HEK293 (cell line): Measurements from ENCODE around the gene SGO1.

ENCODE experiments used
- CTCF ChIA-PET: fragments of 350-600 bp; formaldehyde crosslinking; extraction: SDS; loops from one replicate; lab custom pipeline; 2021; ENCODE audit warnings: antibody characterized with exemption; lab: Yijun Ruan, JAX
- POLR2A ChIA-PET: fragments of 300-600 bp; formaldehyde crosslinking; extraction: SDS; loops from one replicate; lab custom pipeline; 2020; ENCODE audit warnings: antibody characterized with exemption, inconsistent platforms; lab: Yijun Ruan, JAX
- H3K27ac ChIP-seq: fragments of 200-500 bp; sonication (Bioruptor generic); 2 replicates; pipeline ENCODE4 v1.5.1; 2014; ENCODE audit warnings: low read depth, low read length, control low read depth, inconsistent platforms; ENCODE audit errors: extremely low read depth
- H3K36me3 ChIP-seq, 2 experiments: fragments of 200-500 bp in 1 of 2; sonication (Bioruptor generic) in 1 of 2; 1 replicate in 1 of 2; 2 replicates in 1 of 2; pipeline ENCODE4 v1.5.1; 2014 to 2017; ENCODE audit warnings: inconsistent platforms in 2 of 2, low read length in 2 of 2; ENCODE audit not compliant: control insufficient read depth in 2 of 2, insufficient read depth in 1 of 2
- H3K4me1 ChIP-seq: fragments of 200-500 bp; sonication (Bioruptor generic); 2 replicates; pipeline ENCODE4 v1.5.1; 2014; ENCODE audit warnings: mild to moderate bottlenecking, low read length, inconsistent platforms; ENCODE audit not compliant: control insufficient read depth, insufficient read depth
- H3K4me3 ChIP-seq: 2 replicates; pipeline ENCODE4 v1.5.1; 2011; ENCODE audit warnings: low read depth, mild to moderate bottlenecking, control low read depth, low read length, moderate library complexity
- H3K9me3 ChIP-seq: fragments of 200-500 bp; sonication (Bioruptor generic); 2 replicates; pipeline ENCODE4 v1.5.1; 2014; ENCODE audit warnings: low read depth, low read length, inconsistent platforms; ENCODE audit not compliant: control insufficient read depth, insufficient read depth
- GLI2 ChIP-seq: fragments of 450-650 bp; formaldehyde crosslinking; IDR thresholded peaks from 2 replicates; pipeline ENCODE4; 2017; ENCODE audit warnings: missing biosample characterization, missing genetic modification characterization, low read depth, borderline replicate concordance
- ZNF132 ChIP-seq: fragments of 450-650 bp; formaldehyde crosslinking; IDR thresholded peaks from 2 replicates; pipeline ENCODE4 v1.5.1; 2017; ENCODE audit warnings: missing biosample characterization, missing genetic modification characterization, borderline replicate concordance
- ZNF19 ChIP-seq: fragments of 450-650 bp; formaldehyde crosslinking; IDR thresholded peaks from 2 replicates; pipeline ENCODE4; 2016; ENCODE audit warnings: missing biosample characterization, missing genetic modification characterization, low read depth
- ZNF223 ChIP-seq: fragments of 450-650 bp; formaldehyde crosslinking; IDR thresholded peaks from 2 replicates; pipeline ENCODE4 v1.5.1; 2016; ENCODE audit warnings: missing biosample characterization, missing genetic modification characterization
- ZNF24 ChIP-seq: fragments of 450-650 bp; formaldehyde crosslinking; IDR thresholded peaks from 2 replicates; pipeline ENCODE4 v1.5.1; 2016; ENCODE audit warnings: missing biosample characterization, missing genetic modification characterization
- ZNF274 ChIP-seq, 2 experiments: fragments of 200-500 bp in 1 of 2; fragments of 450-650 bp in 1 of 2; sonication (Bioruptor generic) in 1 of 2; formaldehyde crosslinking in 1 of 2; IDR thresholded peaks; 2 replicates each; pipeline versions ENCODE4 v1.5.1 to v1.6.1; 2014 to 2016; ENCODE audit warnings: borderline replicate concordance in 1 of 2, inconsistent platforms in 1 of 2, low read length in 1 of 2, missing biosample characterization in 1 of 2, missing genetic modification characterization in 1 of 2
- ZNF324 ChIP-seq: fragments of 450-650 bp; formaldehyde crosslinking; IDR thresholded peaks from 2 replicates; pipeline ENCODE4 v1.5.1; 2016; ENCODE audit warnings: missing biosample characterization, missing genetic modification characterization
- ZNF473 ChIP-seq: fragments of 450-650 bp; formaldehyde crosslinking; IDR thresholded peaks from 2 replicates; pipeline ENCODE4 v1.5.1; 2017; ENCODE audit warnings: missing biosample characterization, missing genetic modification characterization
- ZNF654 ChIP-seq: fragments of 450-650 bp; formaldehyde crosslinking; IDR thresholded peaks from 2 replicates; pipeline ENCODE4 v1.5.1; 2016; ENCODE audit warnings: low read depth, missing biosample characterization, missing genetic modification characterization
- ZNF658 ChIP-seq: fragments of 450-650 bp; formaldehyde crosslinking; IDR thresholded peaks from 2 replicates; pipeline ENCODE4; 2016; ENCODE audit warnings: missing biosample characterization, missing genetic modification characterization
- TF ChIP-seq, protein P1 (sequence below): fragments of 450-650 bp; formaldehyde crosslinking; IDR thresholded peaks from 2 replicates; pipeline ENCODE4 v1.5.1; 2016; ENCODE audit warnings: missing biosample characterization, missing genetic modification characterization

SGO1 gene

DNA sequence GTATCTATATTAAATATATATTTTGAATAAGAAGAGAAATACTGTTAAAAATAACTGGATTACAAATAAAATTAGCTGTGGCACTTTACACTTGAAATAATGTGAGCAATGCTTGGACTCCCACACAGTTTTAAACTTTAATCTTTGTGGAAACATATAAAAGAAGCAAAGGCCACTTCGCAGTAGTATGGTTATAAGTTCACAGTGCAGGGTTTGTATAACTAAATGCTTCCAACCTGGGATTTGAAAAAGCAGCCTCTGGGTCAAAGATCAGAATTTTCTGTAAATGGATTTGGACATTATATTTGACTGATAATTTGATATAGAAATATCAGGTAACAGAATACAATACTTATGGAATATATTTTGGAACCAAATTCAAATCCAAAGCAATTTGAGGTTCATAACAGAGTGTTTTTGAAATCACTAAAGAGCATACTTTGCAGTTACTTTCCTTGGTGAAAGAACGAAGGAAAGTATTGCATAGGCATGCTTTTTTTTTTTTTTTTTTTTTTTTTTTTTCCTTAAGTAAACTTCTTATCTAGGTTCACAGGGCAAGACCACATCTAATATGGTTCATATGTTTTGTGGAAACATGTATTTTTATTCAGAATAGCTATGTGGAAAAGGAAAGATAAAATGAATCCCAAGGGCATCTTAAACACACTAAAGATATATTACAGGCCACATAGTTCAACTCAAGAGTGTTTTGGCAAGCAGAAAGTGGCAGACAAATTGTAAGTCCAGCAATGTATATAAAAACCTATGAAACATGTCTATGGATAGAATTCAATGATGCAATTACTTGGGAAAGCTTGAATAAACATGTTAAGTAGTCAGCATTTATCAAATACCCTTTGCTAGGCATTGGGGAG lies 47.1 kb upstream of the SGO1 start:
- TF ChIP-seq, protein P1, sequence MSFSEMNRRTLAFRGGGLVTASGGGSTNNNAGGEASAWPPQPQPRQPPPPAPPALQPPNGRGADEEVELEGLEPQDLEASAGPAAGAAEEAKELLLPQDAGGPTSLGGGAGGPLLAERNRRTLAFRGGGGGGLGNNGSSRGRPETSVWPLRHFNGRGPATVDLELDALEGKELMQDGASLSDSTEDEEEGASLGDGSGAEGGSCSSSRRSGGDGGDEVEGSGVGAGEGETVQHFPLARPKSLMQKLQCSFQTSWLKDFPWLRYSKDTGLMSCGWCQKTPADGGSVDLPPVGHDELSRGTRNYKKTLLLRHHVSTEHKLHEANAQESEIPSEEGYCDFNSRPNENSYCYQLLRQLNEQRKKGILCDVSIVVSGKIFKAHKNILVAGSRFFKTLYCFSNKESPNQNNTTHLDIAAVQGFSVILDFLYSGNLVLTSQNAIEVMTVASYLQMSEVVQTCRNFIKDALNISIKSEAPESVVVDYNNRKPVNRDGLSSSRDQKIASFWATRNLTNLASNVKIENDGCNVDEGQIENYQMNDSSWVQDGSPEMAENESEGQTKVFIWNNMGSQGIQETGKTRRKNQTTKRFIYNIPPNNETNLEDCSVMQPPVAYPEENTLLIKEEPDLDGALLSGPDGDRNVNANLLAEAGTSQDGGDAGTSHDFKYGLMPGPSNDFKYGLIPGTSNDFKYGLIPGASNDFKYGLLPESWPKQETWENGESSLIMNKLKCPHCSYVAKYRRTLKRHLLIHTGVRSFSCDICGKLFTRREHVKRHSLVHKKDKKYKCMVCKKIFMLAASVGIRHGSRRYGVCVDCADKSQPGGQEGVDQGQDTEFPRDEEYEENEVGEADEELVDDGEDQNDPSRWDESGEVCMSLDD (tag by site-specific recombination), result no peak
- no peak for TF ChIP-seq ZNF223 (tag by site-specific recombination)
- TF ChIP-seq ZNF132 (tag by site-specific recombination), result no peak
- TF ChIP-seq ZNF324 (tag by site-specific recombination), result no peak
- TF ChIP-seq ZNF19 (tag by site-specific recombination), result no peak
- no peak for TF ChIP-seq ZNF274 (IDR thresholded peaks at IDR 0.05; ENCODE audit: low read length)
- TF ChIP-seq ZNF274 (tag by site-specific recombination; IDR thresholded peaks at IDR 0.05; ENCODE audit: borderline replicate concordance), result no peak
- ChIA-PET POLR2A (no interaction called here), CTCF (no interaction called here)
- no peaks in the 10 kb centered on the region for H3K4me1 ChIP-seq
- no peak overlapping the region for H3K27ac ChIP-seq
- no peak overlapping the region for H3K4me3 ChIP-seq
- no peaks in the 10 kb centered on the region for H3K36me3 ChIP-seq
- no peaks in the 10 kb centered on the region for H3K9me3 ChIP-seq

GRCh38 chr3:20230954-20231353 lies 44.9 kb upstream of the SGO1 start:
- Histone ChIP-seq H3K9me3 (no peaks in the 10 kb centered on the region), H3K27ac (no peak overlapping the region), H3K4me1 (no peaks in the 10 kb centered on the region), H3K4me3 (no peak overlapping the region), H3K36me3 (no peaks in the 10 kb centered on the region)
- no peak for TF ChIP-seq ZNF473 (tag by site-specific recombination)
- TF ChIP-seq ZNF658, result no peak
- no peak for TF ChIP-seq GLI2 (tag by site-specific recombination)
- ChIA-PET POLR2A (no interaction called here), CTCF (interaction anchor here (0.5 kb wide), 1 partner anchor 282 kb away, joined by 3 read pairs; no protein-coding TSS in a partner anchor)

- no peaks in the 10 kb centered on the region for H3K4me1 ChIP-seq
- CTCF ChIA-PET, result interaction anchor here (0.5 to 0.8 kb wide), 2 partner anchors 179 to 991 kb away, joined by 3 read pairs; no protein-coding TSS in a partner anchor
- TF ChIP-seq ZNF24 (tag by site-specific recombination) (no peak), ZNF654 (tag by site-specific recombination) (peak; percentile 63)
- TF ChIP-seq, protein P1 (tag by site-specific recombination), result no peak
- TF ChIP-seq, all 188 proteins: peak for 1
- no peaks in the 10 kb centered on the region for H3K9me3 ChIP-seq
- H3K36me3 ChIP-seq, result no peaks in the 10 kb centered on the region
- POLR2A ChIA-PET, result no interaction called here
- no peak overlapping the region for H3K4me3 ChIP-seq
- H3K27ac ChIP-seq, result no peak overlapping the region
Measured at GRCh38 chr3:20225769-20226168, 39.8 kb upstream of the SGO1 start.
